ENCODE measurements around the gene CCDC188.

CCDC188 gene

DNA sequence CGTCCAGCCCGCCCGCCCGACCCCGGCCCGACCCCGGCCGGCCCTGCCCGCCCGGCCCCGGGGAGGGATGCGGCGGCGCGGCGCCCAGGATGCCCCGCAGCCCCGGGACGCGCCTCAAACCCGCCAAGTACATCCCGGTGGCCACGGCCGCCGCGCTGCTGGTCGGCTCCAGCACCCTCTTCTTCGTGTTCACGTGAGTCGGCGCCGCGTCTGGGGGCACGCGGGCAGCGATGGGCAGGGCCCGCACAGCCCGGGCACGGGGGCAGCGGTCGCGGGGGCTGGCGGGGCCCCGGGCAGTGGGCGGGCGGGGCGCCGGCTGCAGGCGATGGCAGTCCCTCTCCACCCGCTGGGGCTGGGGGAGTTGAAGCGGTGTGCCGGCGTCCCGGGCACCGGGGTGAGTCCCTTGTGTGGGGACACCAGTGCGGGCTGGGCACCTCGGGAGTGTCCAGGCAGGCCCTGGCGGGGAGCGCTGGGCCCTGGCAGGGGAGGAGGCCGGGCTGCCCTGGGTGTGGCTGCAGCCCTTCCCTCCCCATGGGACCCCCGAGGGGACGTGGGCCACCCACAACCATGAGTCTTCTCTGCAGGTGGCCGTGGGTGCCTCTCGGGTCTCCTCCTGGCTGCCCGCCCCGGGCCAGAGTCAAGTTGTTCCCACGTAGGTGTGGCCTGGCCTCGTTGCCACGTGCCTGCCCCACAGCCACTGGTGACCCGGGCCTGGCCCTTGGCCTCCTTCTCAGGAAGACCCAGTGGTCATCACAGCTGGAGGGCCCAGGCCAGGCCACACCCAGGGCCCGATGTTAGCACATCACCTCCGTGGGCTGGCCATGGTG is 18.8 kb downstream of the CCDC188 start:
- FAIRE-seq = no peak

DNA sequence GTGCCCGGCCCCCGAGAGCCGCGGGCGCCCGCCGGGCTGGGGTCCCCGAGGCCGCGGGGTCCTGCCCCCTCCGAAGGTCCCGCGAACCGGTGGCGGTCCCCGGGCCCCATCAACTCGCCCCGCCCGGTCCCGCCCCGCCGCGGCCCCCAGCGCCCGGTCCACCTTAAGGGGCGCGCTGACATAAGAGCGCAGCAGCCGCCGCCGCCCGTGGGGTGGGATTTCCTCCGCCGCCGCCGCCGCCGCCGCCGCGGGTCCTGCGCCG is 19.3 kb downstream of the CCDC188 start, which contains the start of gene ZDHHC8:
Gene ZDHHC8 (plus strand): TSS at position 208 of the 262 bp plus-strand sequence. CDS start 144 bp downstream, outside the sequence.
- no peak for FAIRE-seq

DNA sequence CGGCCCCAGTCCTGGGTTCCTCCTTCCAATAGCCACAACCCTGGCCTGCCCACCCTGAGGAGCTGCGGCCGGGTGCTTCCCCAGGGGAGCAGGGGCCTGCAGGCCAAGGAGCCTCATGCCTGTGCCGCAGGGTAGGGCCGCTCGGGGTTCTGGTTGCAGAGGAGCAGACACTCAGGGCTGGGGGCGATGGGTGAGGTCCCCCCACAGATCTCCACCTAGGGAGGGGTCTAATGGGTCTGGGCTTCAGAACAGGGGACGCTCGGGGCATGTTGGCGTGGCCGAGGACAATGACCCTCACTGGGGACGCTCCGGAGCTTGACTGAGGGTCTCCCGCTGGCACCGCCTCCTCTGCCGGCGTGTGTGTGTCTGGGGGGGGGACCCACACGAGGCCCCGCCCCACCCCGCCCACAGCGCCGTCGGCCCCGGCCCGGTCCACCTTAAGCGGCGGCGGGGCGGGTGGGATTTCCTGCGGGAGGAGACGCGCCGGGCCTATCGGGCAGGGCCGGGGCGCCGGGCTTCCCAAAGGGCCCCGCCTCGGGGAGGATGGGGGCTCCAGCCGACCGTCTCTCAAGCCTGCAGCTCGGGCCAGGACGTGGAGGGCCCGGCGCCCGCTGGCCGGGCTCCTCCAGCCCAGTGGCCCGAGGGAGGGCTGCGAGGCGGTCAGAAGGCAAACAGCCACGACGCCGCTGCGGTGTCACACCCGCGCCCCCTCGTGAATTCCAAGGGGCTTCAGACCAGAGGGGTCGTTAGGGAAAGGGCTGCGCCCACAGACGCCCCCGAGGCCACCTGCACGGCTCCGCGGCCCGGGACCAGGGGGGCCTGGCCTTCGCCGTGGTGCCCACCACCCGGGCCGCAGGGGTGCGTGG is 19.9 kb downstream of the CCDC188 start:
- FAIRE-seq = no peak

DNA sequence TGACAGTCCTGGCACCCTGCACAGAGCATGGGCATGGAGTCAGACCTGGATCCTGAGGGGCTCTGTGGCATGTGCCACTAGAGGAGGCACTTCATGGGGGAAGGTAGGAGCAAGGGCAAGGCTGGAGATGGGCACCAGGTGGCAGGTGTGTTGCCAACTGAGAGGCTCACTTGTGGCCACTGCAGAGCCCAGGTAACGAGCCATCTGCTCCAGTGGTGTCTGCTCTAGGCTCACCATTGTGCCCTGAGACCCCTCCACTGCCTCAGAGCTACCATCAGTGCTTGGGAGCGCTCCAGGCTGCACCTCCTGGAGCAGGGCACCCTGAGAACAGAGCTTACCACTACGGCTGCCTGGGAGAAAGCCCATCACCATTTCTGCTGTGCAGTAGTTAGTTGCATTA is 20.5 kb downstream of the CCDC188 start:
- no peak for FAIRE-seq

DNA sequence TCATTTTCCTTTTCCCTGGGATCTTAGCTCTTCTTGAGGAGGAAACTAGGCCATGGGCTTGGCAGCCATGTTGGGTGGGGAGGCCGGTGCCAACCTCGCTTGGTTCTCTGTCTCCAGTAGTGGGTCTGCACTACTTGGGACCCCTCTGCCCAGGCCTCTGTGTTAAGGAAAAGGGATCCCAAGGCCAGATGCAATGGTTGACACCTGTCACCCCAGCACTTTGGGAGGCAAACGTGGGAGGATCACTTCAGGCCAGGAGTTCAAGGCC is 21.2 kb downstream of the CCDC188 start:
- FAIRE-seq = no peak

DNA sequence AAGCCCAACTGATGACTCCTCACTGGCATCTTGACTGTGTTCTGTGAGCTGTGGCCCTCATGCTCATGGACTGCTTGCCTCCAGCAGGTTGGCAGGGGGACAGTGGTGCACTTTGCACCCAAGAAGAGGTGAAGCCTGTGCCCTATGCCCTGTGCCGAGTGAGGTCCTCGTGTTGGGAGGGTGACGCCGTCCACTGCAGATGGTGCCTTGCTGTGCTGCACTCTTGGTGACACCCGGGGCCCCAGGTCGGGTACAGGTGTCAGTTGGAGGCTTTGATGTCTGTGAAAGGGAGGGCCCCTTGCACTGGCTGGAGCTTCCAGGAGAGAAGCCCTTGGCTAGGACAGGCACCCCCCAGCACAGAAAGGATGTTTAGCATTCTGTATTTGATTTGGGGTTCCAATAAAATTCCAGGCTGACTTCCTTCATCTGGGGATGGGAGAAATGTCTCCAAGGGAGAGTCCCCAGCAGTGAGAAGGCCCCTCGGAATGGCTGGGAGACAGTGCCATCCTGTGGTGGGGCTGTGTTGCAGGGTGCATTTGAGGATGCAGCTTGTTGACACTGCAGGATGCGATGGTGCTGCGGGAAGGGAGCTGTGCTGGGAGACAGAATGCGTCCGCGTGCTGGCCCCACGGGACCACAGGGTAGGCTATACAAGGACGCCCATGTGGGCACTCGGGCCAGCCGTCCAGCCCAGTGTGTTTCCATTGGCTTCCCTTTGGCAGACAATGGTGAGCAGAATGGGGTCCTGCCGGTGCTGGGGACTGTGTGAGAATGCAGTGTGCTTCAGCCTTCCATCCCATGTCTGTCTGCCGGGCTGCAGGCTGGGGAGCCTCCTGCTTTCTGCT is 21.7 kb downstream of the CCDC188 start:
- FAIRE-seq = no peak

DNA sequence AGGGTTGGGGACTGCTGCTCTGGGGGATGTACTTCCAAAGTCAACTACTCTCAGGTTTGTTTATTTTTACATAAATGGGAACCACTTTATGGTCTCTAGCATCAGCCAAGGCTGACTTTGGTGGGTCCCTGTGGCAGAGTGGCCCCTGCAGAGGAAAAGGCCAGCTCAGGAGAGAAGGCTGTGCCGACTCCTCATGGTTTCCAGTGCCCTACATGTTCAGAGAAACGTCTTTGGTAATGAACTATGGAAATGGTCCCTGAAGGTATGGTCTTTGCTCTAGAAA is 22.3 kb downstream of the CCDC188 start:
- no peak for FAIRE-seq

DNA sequence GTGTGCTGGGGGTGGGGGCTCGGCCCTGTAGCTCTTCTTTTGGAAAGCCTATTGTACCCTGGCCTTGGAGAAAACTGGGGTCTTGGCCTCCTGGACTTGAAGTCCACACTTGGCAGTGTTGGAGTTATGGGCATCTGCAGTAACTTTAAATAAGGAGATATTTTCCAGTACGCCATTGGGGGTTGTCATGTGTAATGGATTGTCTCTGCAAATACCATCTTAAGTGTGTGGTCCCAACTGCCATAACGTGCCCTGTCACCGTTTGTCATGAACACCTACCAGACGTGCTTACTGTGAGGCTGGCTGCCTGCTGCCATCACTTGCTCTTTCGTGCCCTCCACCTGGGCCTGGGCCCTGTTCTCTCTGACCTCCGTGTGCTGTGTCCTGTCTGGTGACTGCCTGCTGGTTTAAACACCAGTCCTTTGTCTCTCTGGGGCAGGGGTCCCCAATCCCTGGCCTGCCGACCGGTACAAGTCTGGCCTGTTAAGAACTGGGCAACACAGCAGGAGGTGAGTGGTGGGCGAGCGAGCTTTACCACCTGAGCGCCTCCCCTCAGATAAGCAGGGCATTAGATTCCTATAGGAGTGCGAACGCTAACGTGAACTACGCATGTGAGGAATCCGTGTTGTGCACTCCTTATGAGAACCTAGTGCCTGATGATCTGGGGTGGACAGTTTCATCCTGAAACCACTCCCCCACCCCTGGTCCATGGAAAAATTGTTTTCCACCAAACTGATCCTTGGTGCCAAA is 22.8 kb downstream of the CCDC188 start:
- FAIRE-seq = no peak

DNA sequence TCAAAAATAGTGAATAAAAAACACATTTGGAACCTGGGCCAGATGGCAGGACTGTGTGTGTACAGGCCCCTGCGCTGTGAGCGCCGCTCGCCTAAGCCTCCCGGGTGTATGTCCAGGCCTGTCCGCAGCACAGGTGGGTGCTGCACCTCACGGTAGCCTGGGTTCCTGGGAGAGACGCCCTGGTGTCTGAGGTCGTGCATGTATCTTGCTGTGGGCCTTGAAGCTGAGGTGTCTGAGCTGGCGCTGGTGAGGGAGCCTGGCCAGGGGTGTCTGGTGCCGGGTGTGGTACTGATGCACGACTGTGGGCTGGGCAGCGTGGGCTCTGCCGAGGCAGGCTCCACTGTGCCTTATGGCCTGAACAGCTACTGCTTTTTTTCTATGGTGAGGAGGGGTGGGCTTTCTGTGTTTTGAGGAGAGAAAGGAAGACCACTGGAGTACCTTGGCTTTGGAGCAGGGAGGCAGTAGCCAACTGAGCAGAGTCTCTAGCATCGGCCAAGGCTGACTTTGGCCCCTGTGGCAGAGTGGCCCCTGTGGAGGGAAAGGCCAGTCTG is 23.5 kb downstream of the CCDC188 start:
- no peak for FAIRE-seq

DNA sequence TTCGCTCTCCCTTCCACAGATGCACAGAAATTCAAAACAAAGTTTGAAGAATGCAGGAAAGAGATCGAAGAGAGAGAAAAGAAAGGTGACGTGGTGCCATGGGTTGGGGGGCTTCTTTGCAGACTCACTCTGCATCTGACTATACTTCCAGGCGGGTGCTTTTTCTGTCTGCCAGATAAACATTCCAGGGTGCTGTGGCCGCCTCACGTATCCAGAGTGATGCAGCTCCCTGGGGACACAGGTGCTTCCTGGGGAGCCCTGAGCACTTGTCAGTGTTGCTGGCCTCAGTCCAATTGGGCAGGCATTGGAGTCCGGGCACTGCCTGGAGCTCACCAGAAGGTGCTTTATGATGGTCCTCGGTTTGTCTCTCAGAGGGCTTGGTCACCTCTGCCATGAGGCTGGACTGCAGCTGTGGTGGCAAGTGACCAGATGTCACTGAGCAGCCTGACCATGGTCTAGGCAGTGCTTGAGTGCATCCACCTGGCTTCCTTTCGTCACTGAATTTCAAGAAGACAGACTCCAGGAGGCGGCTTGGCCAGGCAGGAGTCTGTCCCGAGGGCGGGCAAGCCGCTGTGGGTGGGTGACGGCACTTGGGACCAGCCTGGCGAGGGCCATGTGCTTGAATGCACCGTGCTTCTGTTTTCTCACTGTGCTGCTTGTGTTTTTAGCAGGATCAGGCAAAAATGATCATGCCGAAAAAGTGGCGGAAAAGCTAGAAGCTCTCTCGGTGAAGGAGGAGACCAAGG is 24.4 kb downstream of the CCDC188 start:
- no peak for FAIRE-seq

DNA sequence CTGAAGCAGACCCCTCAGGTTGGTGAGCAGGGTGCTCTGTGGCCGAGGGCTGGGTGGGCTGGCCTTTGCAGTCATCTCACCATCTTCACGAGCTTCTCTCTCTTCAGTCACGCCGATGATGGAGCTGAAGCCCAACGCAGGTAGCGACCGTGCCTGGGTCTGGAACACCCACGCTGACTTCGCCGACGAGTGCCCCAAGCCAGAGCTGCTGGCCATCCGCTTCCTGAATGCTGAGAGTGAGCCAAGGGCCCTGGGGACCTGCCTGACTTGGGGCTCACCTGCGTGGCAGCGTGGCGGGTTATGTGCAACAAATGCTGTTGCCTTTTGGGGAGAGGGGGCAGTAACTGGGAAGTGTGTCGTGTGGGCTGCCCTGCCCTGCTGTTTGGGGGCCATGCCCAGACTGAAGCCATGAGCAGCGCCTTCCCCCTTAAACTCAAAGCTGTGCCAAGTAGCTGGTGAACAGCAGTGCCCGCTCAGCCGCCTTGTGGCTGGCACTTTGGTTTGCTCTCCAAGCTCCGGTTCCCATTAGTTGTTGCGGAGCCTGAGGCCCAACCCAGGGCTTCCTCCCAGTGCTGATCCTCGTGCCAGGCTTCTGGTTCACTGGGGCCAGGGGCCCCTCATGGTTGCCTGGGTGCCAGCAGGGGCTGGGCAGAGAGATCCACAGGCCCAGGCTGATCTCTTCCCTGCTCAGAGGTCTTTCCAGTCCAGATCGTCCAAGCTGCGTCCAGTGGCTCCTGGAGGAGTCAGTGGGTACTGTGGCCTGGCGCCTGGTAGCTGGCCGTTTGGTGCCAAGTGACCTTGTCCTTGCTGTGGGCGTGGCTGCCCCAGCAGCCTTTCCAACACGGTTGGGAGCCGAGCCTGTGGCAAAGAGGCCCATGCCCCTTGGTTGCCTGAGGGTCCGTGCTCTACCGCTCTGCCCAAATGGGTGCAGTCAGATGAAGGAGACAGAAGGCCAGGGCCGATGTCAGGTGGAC is 25.4 kb downstream of the CCDC188 start:
- FAIRE-seq = no peak

DNA sequence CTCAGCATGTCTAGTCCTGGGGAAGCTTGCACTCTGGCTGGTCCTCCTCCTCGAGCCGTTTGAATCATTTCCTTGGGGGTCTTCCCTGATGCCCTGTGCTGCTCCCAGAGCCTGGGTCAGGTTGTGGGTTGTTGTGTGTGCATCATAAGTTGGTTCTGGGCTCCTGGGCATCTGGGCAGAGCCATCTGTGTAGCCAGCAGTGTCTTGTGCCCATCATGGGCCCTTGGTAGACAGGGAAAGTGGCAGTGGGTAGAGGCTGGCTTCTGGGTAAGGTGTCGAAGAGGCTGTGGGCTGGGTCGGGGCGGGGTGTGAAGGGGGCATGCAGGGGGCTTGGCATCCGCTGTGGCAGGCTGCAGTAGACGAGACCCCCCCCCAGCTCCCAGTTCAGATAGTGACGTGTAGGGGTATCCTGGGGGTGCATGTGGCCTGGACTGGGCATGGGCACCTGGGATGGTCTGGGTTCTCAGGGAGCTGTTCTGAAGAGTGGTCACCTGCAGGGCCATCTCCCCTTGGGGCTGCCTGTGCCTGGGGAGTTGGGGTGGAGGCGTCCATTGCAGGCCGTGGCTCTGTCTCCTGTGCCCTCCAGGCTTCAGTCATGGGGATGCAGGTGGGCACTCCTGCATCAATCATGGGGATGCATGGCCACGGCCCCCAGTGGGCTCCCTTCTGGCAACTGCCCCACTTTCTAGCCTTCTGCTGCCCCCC is 26.6 kb downstream of the CCDC188 start:
- FAIRE-seq = no peak

DNA sequence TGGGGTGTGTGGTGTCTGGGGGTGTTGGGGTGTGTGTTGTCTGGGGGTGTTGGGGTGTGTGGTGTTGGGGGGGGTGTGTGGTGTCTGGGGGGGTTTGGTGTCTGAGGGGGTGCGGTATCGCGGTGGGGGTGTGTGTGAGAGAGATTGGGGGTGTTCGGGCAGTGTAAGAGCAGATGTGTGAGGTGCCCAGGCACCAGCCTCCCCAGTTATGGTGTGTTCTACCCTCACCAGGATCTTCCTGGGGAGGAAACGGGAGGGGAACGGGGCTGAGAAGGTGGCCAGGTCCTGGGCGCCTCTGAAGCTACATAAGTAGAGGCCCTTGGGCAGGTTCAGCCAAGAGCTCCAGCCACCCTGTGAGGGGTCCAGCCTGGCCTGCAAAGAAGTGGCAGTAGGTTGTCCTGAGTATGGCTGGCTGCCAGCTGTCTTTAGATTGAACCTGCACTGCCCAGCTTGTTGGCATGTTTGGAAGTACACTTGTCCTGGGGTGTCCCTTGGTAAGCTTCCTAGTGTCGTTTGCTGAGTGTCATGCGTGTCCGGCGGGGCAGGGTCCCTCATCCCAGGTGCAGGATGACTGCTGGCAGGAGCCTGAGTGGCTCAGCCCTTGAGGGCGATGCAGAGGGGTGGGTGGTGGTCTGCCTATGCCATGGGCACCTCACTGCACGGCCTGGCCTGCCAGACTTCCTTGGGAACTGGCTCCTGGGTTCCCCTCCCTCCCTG is 27.3 kb downstream of the CCDC188 start:
- FAIRE-seq = no peak

DNA sequence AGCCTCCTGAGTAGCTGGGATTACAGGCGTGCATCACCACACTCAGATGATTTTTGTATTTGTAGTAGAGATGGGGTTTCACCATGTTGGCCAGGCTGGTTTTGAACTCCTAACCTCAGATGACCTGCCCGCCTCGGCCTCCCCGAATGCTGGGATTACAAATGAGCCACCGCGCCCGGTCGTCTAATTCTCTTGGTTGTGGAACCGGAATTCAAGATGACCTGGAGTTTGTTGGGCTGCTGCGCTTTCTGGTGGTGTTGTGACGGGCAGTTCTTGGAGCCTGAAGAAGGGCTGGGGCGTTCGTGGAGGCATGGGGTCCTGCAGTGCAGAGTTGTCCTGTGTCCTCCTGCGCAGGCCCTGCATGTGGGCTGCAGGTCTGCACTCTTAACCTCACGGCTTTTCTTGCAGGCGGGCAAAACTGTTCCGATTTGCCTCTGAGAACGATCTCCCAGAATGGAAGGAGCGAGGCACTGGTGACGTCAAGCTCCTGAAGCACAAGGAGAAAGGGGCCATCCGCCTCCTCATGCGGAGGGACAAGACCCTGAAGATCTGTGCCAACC is 28.9 kb downstream of the CCDC188 start:
- no peak for FAIRE-seq

DNA sequence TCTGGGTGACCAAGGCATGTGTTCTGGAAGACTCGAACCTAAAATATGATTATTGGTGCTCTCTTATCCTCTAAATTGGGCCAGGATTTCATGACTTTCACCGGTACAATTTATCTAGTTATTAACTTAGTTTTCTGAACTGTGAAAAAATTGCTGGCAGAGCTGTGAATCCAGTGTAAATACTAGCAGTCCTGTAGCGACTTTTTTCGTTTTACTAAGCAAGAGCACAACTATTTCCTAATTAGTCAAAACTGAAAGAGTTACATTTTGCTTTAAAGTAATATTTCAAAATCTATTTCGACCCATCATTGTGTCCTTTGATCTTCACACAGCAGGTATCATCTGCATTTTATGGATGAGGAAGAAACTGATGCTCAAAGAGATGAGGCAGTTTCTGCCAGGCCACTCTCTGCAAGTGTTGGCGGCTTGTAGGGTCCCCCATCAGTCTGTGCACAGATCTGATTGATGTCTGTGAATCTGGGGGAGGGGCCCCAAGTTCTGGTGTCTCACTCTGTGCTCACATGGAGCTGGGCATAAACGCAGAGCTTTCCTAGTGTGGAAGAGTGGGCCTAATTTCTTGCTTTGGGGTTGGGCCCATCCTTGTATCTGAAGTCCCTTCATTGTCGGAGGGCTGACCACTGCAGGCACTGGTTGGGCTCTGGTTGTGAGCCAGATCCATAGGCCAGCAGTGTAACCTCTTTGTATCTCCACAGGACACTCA is 32.4 kb downstream of the CCDC188 start:
- FAIRE-seq = no peak

DNA sequence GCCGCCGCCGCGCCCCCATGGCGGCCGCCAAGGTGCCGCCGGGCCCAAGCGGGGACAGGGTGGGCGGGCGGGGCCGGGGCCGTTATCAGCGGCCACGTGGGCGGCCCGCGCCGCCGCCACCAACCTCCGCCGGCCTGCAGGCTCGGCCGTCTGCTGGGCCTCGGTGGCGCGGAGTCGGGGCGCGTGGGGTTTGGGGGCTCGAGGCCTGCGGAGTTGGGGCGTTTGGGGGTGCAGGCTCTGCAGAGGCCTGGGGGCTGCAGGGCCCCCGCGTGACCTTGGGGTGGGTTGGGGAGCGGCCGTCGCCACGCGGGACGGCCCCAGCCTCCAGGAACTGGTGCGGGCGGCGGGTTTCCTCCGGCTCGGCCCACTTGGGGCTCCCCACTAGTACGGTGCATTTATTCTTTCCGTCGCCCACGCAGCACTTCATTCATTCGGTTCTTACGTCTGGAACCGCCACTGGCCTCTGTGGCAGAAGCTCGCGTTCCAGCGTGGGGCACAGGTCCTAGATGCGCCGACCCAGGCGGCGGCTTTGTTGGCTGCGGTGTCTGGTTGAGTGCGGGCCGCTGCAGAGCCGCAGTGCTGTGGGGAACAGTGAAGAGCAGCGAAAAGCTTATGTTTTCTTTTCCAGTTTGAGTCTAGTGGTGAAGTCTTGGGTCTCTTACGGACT is 33.1 kb downstream of the CCDC188 start:
- no peak for FAIRE-seq

DNA sequence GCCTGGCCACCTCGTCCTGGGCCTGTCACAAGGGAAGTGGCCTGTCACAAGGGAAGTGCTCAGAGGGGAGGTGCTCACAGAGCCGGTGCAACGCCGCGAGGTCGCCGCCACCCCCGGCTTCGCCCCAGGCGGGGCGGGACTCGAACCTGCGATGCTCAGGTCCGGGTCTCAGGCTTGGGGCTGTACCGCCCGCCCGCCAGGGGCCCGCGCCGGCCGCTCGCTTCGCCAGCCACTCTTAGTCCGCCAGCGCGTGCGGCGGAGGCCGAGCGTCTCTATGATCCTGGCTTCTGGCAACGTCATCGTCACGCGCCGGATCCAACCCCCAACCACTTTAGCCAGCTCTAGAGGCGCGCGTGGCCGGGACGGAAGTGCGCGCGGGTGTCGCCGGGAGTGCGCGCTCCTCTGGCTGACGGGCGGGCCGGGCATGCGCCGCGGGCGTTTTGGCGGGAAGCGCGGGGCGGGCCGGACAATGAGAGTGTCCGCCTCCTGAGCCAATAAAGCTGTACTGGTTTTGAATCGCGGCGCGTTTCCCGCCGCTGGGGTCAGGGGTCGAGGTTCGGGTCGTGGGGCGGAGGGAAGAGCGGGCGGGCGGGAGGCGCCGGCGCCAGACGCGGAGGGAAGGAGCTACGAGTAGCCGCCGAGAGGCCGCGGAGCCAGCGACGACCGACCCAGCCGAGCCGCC is 33.8 kb downstream of the CCDC188 start, which contains the start of gene TRMT2A:
Gene TRMT2A (minus strand): TSS at position 276 of the 682 bp plus-strand sequence. CDS start 320 bp downstream, outside the sequence.
- no peak for FAIRE-seq

Data from islet of Langerhans (tissue), 1 donor.